ENCODE data around the gene SECISBP2.

- TF ChIP-seq GABPA (IDR thresholded peaks at IDR 0.05; ENCODE audit: low read depth) (no peak), SMC3 (IDR thresholded peaks at IDR 0.05; ENCODE audit: low read depth, low read length) (no peak), YY1 (IDR thresholded peaks at IDR 0.05; ENCODE audit: low read depth) (no peak)
- TF ChIP-seq, protein P1, sequence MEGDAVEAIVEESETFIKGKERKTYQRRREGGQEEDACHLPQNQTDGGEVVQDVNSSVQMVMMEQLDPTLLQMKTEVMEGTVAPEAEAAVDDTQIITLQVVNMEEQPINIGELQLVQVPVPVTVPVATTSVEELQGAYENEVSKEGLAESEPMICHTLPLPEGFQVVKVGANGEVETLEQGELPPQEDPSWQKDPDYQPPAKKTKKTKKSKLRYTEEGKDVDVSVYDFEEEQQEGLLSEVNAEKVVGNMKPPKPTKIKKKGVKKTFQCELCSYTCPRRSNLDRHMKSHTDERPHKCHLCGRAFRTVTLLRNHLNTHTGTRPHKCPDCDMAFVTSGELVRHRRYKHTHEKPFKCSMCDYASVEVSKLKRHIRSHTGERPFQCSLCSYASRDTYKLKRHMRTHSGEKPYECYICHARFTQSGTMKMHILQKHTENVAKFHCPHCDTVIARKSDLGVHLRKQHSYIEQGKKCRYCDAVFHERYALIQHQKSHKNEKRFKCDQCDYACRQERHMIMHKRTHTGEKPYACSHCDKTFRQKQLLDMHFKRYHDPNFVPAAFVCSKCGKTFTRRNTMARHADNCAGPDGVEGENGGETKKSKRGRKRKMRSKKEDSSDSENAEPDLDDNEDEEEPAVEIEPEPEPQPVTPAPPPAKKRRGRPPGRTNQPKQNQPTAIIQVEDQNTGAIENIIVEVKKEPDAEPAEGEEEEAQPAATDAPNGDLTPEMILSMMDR (IDR thresholded peaks at IDR 0.05): no peak
These were observed 76.1 kb downstream of the SECISBP2 start for GRCh38 chr9:89394412-89394811.
